ENCODE data around the gene SEMA7A.
"Not testable (repeated sequence)": the region's sequence is repeated elsewhere in the genome, so short reads cannot be mapped to it uniquely, and the experiment has no call there.

Gene SEMA7A

GRCh38 chr15:74397239-74398068 lies 36.3 kb downstream of the SEMA7A start:
- no peak for DNase-seq

- DNase-seq, result no peak
These were observed 37.1 kb downstream of the SEMA7A start for GRCh38 chr15:74396445-74397238.

GRCh38 chr15:74396146-74396438 lies 37.7 kb downstream of the SEMA7A start:
- DNase-seq, result no peak

- DNase-seq, result no peak
These were observed 38.2 kb downstream of the SEMA7A start for GRCh38 chr15:74395319-74396145.

GRCh38 chr15:74394090-74394846 lies 39.5 kb downstream of the SEMA7A start:
- DNase-seq, result no peak

GRCh38 chr15:74393423-74393822 lies 40.3 kb downstream of the SEMA7A start:
- DNase-seq, result no peak

- no peak for DNase-seq
These were observed 40.9 kb downstream of the SEMA7A start for GRCh38 chr15:74392902-74393301.

- no peak for DNase-seq
These were observed 41.3 kb downstream of the SEMA7A start for GRCh38 chr15:74392451-74392830.

- DNase-seq, result no peak
These were observed 41.9 kb downstream of the SEMA7A start for GRCh38 chr15:74391582-74392450.

GRCh38 chr15:74390647-74391288 lies 43.0 kb downstream of the SEMA7A start:
- no peak for DNase-seq

GRCh38 chr15:74390049-74390646 lies 43.6 kb downstream of the SEMA7A start:
- not testable (repeated sequence) for DNase-seq

GRCh38 chr15:74389241-74390048 lies 44.3 kb downstream of the SEMA7A start:
- DNase-seq, result no peak

- no peak for DNase-seq
These were observed 45.3 kb downstream of the SEMA7A start for GRCh38 chr15:74388363-74388951.

- no peak for DNase-seq
These were observed 46.0 kb downstream of the SEMA7A start for GRCh38 chr15:74387621-74388362.

GRCh38 chr15:74387141-74387541 lies 46.6 kb downstream of the SEMA7A start:
- no peak for DNase-seq

GRCh38 chr15:74386496-74387140 lies 47.1 kb downstream of the SEMA7A start:
- DNase-seq, result no peak

- no peak for DNase-seq
These were observed 48.0 kb downstream of the SEMA7A start for GRCh38 chr15:74385733-74386132.

All from NCI-H510A (cell line).